SK-N-DZ (cell line): ENCODE results near the gene NUDT16L1.

Experiments
- small RNA-seq, 2 experiments: library from RNA; depleted of rRNA; stranded (forward); fragments of <200 nt; gene quantifications; one replicate each; pipeline ENCODE3, GENCODE V24; 2014

The NUDT16L1 gene

Small RNA genes within 50 kb of the gene (small RNA-seq; reads per million reads assigned to genes)
- gene MIR6769A: 0 to 0.04 reads per million in 2 experiments
